Fibroblast of skin of left quadriceps (primary cell): ENCODE results near the gene DSE.

ENCODE experiments used
- DNase-seq, 2 experiments: peaks; one replicate each; pipeline ENCODE4 v3.0.0-alpha.2; 2013; ENCODE audit warnings: low read depth in 2 of 2

The DSE gene

DNA sequence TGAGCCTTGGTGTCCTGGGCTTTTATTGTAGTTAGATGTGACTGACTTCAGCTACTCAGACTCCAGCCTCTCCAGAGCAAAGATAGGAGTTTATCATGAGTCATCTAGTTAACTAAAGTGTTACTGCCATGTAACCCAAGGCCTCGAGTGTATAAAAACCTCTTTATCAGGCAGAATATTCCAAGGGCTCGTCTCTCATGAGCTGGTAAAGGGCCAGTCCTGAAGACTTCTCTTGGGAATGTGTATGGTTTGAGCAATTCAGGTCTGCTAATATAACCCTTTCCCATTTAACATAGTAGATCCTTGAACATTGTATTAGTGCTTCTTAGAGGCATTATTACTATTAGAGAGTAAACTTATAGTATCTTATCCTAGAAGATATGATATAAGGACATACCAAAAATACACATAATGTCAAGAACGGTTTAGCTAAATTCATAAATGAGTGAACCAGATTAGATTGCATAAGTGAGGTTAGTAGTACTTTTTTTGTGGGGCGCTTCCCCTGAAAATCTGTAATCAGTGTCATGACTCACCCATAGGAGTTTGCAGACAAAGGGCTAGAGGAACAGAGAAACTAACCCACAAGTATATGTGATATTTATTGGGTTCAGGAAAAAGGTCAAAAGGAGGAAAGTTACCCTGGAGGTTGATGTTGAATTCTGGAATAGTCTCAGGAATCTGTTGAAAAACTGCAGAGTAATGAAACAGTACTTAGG, 16.0 kb downstream of the DSE start:
- peak in 1 of 2 experiments; percentile 40 for DNase-seq

DNA sequence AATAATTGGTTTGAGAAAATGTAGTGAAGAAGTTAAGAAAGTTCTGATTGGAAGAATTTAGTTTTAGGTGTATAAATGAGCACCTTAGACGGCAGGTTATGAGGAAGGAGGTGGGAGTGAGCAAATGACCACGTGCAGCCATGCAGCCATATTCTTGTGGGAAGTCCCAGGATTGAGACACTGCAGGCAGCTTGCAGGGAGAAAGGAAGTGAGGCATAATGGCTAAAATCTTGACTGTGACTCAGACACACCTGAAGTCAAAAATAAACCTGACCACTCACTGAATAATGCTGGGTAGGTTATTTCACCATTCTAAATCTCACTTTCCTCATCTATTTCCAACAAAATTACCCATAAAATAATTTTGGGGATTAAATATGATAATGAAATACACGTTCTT, 16.6 kb downstream of the DSE start:
- DNase-seq = no peak

DNA sequence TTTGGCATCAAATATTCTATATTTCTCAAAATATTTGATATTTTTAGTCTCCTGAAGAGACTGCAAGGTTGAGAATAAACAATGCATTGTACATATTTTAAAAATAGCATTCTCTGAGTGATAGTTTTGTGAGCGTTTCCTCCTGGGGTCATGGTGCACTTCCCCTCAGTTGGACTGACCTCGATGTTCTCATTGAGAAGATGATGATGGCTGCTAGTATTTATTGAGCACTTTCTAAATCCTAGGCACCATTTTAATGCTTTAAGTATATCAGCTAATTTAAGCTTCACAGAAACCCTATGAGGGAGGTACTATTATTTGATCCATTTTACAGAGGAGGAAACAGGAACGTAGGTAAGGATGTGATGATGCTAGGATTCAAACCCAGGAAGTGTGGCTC, 18.2 kb downstream of the DSE start:
- DNase-seq = no peak

DNA sequence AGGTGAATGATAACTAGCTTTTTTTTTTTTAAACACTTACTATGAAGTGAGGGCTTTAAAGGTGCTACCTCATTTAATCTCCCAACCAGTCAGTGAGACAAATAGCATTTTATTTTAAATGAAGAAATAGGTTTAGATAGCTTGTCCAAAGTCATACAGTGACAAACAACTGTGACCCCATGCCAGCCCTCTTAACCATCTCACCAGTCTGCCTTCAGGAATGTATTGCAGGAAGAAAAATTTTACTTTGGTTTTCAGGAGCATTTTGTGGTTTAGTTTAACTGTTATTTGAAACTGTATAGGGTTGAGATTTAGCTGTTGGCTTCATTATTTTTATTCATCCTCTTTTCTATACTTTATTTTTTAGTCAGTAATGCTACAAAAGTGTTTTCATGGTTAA, 18.6 kb downstream of the DSE start:
- DNase-seq = no peak

- no peak for DNase-seq
These were observed 19.8 kb downstream of the DSE start for GRCh38 chr6:116390581-116390980.

GRCh38 chr6:116392132-116393013, 21.6 kb downstream of the DSE start:
- no peak for DNase-seq

DNA sequence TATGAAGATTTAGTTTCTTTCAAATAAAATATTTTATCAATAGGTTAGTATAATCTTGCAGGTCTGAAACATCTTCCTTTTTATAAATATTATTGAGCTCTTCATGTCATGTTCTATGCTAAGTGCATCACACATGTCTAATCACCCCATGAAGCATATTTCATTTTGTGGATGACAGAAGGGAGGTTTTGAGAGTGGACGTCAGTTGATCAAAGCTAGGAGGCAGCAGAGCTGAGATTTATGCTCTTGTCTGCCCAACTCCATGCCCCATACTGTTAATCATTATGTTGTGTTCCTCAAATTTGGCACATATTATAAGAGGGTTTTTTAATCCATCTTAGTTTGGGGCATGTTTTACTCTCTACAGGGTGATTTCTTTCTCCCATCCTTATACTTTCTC, 22.7 kb downstream of the DSE start:
- no peak for DNase-seq

DNA sequence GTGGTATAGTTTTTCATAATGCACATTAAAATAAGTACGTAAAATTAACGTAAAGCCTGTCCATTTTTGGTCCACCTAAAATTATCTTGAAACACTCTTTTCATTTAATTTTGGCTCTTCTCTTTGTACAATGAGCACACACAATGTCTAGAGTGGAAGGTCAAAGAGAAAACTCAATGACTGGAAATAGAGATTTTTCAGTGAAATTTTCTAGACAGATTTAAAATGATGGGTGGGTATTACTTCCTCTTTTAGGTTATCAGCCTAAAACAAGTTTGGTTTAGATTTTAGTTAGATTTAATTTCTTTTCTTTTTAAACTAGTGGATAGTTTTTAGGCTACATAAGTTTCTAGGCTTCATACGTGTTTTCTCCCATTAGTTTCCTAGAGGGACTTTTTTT, 24.9 kb downstream of the DSE start:
- no peak for DNase-seq

DNA sequence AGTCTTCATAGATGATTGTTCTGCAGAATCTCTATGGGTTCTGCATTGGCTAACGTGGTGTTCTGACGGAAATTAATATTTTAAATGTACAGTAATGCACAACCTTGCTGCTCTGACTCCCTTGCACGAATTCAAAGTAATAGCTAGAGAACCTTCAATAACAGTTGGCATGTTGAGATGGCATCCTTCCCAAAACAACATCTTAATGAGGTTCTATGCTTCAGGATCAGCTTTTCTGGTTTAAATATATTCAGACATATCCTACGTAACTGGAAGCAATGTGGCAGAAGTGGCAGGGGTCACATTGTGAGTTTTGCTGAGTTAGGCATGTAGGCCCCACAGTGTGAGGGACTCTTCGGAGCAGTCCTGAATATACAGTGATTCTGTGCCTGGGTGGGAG, 25.7 kb downstream of the DSE start:
- no peak for DNase-seq

- peak; percentile 83 to 85 for DNase-seq
These were observed 27.2 kb downstream of the DSE start for GRCh38 chr6:116397914-116398313.

DNA sequence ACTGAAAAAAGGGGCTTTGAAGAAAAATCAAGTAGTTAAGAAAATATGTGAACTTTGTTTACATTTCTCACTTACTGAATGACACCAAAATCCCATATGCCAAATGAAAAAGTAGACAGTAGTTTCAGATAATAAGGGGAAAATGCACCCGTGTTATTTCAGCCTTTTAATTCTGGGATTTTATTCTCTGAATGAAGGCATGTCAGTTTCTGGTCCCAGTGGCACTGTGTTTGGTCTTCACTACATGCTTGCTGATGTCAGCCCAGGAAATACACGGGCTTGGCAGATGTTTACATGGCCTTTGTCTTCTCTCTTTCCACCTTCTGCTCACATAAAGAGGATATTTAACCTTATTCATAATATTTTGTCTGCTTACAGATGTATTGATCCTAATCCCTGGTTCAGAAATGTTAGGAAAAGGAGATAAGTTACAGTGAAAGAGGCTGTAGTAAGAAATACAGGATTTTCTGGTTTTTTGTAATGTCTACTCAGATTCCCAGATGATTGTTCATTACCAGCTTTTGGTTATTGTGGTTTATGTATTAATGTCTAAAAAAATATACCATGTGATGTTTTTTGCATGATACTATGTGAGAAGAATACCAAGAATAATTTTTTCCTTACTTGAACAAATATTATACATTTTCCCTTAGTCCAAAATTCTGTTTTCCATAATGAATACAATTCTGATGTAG, 27.7 kb downstream of the DSE start:
- DNase-seq = peak; percentile 46 to 53

- DNase-seq = no peak
These were observed 28.5 kb downstream of the DSE start for GRCh38 chr6:116399287-116399686.

DNA sequence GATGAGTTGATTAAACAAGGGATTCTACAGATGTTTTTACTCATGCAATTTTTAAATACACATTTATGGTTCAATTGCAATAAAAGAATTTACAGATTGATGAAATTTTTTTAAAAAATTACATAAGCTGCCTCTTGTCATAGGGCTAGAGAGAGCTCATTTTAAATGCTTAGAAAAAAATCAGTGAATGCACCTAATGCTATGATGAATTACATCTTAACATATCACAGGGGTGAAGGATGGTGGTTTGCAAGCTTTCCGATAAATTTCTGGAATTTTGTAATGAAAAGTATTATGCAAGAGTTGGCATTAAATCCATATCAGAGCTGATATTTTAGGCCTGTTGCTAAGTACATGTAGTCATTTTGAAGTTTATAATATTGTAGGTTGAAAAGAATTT, 29.6 kb downstream of the DSE start:
- no peak for DNase-seq

GRCh38 chr6:116402108-116402937, 31.6 kb downstream of the DSE start:
- no peak for DNase-seq

- no peak for DNase-seq
These were observed 32.5 kb downstream of the DSE start for GRCh38 chr6:116403205-116403604.

GRCh38 chr6:116404696-116405095, 33.9 kb downstream of the DSE start:
- DNase-seq = no peak

DNA sequence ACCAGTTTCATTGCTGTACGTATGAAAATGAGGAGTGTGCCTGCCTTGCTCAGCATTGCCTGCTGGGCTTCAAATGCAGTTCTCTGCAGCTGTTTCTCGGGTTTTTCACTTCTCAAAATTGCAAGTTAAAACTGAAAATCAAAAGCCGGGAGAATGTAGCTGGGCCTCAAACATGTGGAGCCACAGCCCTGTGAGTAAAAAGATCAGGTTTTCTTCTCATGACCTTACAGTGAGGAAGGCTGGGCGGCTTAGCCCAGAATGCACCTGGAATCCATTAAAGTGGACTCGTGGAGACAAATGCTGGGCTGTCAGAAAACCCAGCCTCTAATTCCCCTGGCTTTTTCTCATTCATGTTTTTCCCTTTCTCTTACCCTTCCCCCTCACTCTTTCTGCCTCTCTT, 34.4 kb downstream of the DSE start:
- peak; percentile 80 to 81 for DNase-seq

GRCh38 chr6:116405652-116406356, 35.1 kb downstream of the DSE start:
- peak in 1 of 2 experiments; percentile 49 for DNase-seq

GRCh38 chr6:116406678-116407345, 36.1 kb downstream of the DSE start:
- DNase-seq = peak in 1 of 2 experiments; percentile 53

DNA sequence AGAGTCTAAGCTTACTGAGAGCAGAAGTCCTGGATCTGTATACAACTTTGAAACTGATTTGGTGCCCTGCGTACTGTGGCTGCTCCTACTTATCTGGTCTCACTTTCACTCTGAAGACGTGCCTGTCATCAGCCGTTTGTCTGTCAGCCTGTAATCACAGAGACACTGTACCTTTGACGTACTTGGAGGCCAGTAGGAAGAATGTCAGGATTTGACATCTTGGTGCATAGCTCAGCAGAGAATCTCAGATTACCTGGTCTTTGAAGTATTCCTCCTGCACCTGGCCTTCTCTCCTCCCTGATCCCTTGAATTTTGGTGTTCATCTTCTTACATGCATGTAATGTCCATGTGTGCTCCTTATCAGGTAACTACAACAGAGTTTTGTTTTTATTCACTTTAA, 37.7 kb downstream of the DSE start:
- DNase-seq = no peak
